ENCODE data around the gene BAZ1B. TPM values are rescaled to one million over a fixed set of nuclear protein-coding genes. Genes with fewer than 3 reads are reported as not detected.
"Not testable (repeated sequence)": the region's sequence is repeated elsewhere in the genome, so short reads cannot be mapped to it uniquely, and the experiment has no call there.

The BAZ1B gene
- total RNA-seq, 1 donor from 2014 or later = 134 TPM

DNA sequence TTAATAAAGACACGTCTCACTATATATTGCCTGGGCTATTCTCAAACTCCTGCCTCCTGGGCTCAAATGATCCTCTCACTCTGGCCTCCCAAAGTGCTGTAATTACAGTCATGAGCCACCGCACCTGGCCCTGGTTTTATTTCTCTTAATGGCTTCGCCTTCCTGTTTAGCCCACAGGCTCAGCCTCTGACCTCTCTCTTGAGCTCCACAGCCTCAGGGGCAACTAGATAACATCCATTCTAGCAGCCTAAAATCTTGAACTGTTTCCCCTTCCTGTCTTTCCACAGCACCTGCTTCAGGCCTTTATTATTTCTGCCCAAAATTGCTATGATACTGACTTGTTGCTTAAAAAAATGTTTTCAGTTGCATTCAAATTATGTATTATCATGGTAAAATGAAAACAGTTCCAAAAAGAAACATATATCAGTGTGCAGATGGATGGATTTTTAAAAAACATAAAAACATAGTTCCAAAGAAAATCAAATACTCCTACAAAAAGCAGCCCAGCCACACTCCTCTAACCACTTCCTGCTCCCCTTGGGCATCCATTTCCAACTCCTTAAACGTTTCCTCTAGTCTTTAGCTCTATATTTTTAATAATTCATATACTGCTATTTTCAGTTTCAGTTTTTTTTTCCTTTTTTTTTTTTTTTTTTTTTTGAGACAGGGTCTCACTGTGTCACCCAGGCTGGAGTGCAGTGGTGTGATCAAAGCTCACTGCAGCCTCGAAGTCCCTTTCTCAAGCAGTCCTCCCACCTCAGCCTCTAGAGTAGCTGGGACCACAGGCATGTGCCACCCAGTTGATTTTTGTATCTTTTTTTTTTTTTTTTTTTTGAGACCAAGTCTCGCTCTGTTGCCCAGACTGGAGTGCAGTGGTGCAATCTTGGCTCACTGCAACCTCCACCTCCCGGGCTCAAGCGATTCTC, 5.1 kb upstream of the BAZ1B start:
- Mint-ChIP-seq H3K9me3 (no peaks in the 10 kb centered on the region), H3K36me3 (ENCODE audit: low read depth) (peaks cover 4% of the 10 kb centered on the region), H3K27me3 (ENCODE audit: low read depth) (no peaks in the 10 kb centered on the region), H3K4me3 (peak overlapping the region; percentile 38), H3K4me1 (peaks cover 21% of the 10 kb centered on the region), H3K27ac (ENCODE audit: unreplicated experiment) (no peak overlapping the region)
- DNase-seq (ENCODE audit: low read depth, low spot score) = no peak
- TF ChIP-seq, protein P1, sequence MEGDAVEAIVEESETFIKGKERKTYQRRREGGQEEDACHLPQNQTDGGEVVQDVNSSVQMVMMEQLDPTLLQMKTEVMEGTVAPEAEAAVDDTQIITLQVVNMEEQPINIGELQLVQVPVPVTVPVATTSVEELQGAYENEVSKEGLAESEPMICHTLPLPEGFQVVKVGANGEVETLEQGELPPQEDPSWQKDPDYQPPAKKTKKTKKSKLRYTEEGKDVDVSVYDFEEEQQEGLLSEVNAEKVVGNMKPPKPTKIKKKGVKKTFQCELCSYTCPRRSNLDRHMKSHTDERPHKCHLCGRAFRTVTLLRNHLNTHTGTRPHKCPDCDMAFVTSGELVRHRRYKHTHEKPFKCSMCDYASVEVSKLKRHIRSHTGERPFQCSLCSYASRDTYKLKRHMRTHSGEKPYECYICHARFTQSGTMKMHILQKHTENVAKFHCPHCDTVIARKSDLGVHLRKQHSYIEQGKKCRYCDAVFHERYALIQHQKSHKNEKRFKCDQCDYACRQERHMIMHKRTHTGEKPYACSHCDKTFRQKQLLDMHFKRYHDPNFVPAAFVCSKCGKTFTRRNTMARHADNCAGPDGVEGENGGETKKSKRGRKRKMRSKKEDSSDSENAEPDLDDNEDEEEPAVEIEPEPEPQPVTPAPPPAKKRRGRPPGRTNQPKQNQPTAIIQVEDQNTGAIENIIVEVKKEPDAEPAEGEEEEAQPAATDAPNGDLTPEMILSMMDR (conservative IDR thresholded peaks at IDR 0.05) = no peak

GRCh38 chr7:73526158-73526494, 4.0 kb upstream of the BAZ1B start:
- H3K4me1 Mint-ChIP-seq = peaks cover 23% of the 10 kb centered on the region
- not testable (repeated sequence) for DNase-seq (ENCODE audit: low read depth, low spot score); H3K27ac Mint-ChIP-seq (ENCODE audit: unreplicated experiment); H3K27me3 Mint-ChIP-seq (ENCODE audit: low read depth); H3K36me3 Mint-ChIP-seq (ENCODE audit: low read depth); H3K9me3 Mint-ChIP-seq; H3K4me3 Mint-ChIP-seq

GRCh38 chr7:73521636-73522104, 423 bp downstream of the BAZ1B start:
- peaks cover 15% of the 10 kb centered on the region for H3K36me3 Mint-ChIP-seq (ENCODE audit: low read depth)
- no peaks in the 10 kb centered on the region for H3K27me3 Mint-ChIP-seq (ENCODE audit: low read depth)
- TF ChIP-seq, protein P1 (conservative IDR thresholded peaks at IDR 0.05) = no peak
- peaks cover 50% of the 10 kb centered on the region for H3K4me1 Mint-ChIP-seq
- no peak for DNase-seq (ENCODE audit: low read depth, low spot score)
- no peak overlapping the region for H3K27ac Mint-ChIP-seq (ENCODE audit: unreplicated experiment)
- H3K4me3 Mint-ChIP-seq = peak overlapping the region; percentile 95
- no peaks in the 10 kb centered on the region for H3K9me3 Mint-ChIP-seq

- Mint-ChIP-seq H3K4me1 (peaks cover 50% of the 10 kb centered on the region), H3K4me3 (peak overlapping the region; percentile 92), H3K9me3 (no peaks in the 10 kb centered on the region), H3K27me3 (ENCODE audit: low read depth) (no peaks in the 10 kb centered on the region), H3K36me3 (ENCODE audit: low read depth) (peaks cover 15% of the 10 kb centered on the region), H3K27ac (ENCODE audit: unreplicated experiment) (peak overlapping the region; percentile 95)
- TF ChIP-seq, protein P1 (conservative IDR thresholded peaks at IDR 0.05) = no peak
- DNase-seq (ENCODE audit: low read depth, low spot score) = peak; percentile 9
Observed at GRCh38 chr7:73520673-73521635, 1.1 kb downstream of the BAZ1B start.

GRCh38 chr7:73519867-73520672, 2.0 kb downstream of the BAZ1B start:
- Mint-ChIP-seq H3K9me3 (no peaks in the 10 kb centered on the region), H3K27ac (ENCODE audit: unreplicated experiment) (peak overlapping the region; percentile 48), H3K36me3 (ENCODE audit: low read depth) (peaks cover 17% of the 10 kb centered on the region), H3K4me3 (peak overlapping the region; percentile 92), H3K4me1 (peaks cover 52% of the 10 kb centered on the region), H3K27me3 (ENCODE audit: low read depth) (no peaks in the 10 kb centered on the region)
- DNase-seq (ENCODE audit: low read depth, low spot score) = no peak
- TF ChIP-seq, protein P1 (conservative IDR thresholded peaks at IDR 0.05) = no peak
